IMR-90 (cell line): ENCODE results near the gene ZYX. TPM values are rescaled to one million over a fixed set of nuclear protein-coding genes. Genes with fewer than 3 reads are reported as not detected.

Source experiments
- ATAC-seq: fragments of 200-7000 bp; cut with Tn5 transposase; 2 replicates; pipeline ENCODE4 v1.9.1; 2020; ENCODE audit warnings: low read depth, mild to moderate bottlenecking, moderate library complexity
- BruUV-seq: library from RNA; stranded (reverse); fragments of 400-500 nt; replicated peaks from 2 replicates; lab custom pipeline; 2021; lab: Mats Ljungman, UMichigan
- CTCF ChIA-PET: fragments of 300-600 bp; formaldehyde crosslinking; extraction: SDS; loops from one replicate; lab custom pipeline; 2021; ENCODE audit warnings: antibody characterized with exemption; lab: Yijun Ruan, JAX
- POLR2A ChIA-PET: fragments of 300-600 bp; sonication (Branson Sonifier 250); formaldehyde crosslinking; loops from one replicate; lab custom pipeline; 2022; ENCODE audit warnings: antibody characterized with exemption; ENCODE audit not compliant: unreplicated experiment; lab: Charles Lee
- DNase-seq: peaks from one replicate; pipeline ENCODE4 v3.0.0; 2013
- H2AFZ ChIP-seq: replicated peaks from 2 replicates; pipeline ENCODE3; 2013; ENCODE audit warnings: low read length, mild to moderate bottlenecking; ENCODE audit not compliant: poor library complexity
- H2AK5ac ChIP-seq: 2 replicates; pipeline ENCODE4 v1.6.1; 2013; ENCODE audit warnings: low read depth, low read length, inconsistent platforms
- H2AK9ac ChIP-seq: replicated peaks from 2 replicates; pipeline ENCODE3; 2013; ENCODE audit warnings: mild to moderate bottlenecking, low read depth, low read length, moderate library complexity; ENCODE audit not compliant: poor library complexity
- H2BK120ac ChIP-seq: 2 replicates; pipeline ENCODE4 v1.6.1; 2013; ENCODE audit warnings: low read depth, low read length, inconsistent platforms
- H2BK15ac ChIP-seq: 3 replicates; pipeline ENCODE4 v1.6.1; 2013; ENCODE audit warnings: low read depth, low read length, inconsistent platforms
- H2BK20ac ChIP-seq: 2 replicates; pipeline ENCODE4 v1.6.1; 2013; ENCODE audit warnings: low read depth, mild to moderate bottlenecking, inconsistent platforms, low read length, moderate library complexity
- H2BK5ac ChIP-seq: 2 replicates; pipeline ENCODE4 v1.6.1; 2013; ENCODE audit warnings: mild to moderate bottlenecking, low read depth, low read length, inconsistent platforms; ENCODE audit not compliant: poor library complexity, severe bottlenecking
- H3K14ac ChIP-seq: replicated peaks from 2 replicates; pipeline ENCODE4 v1.6.1; 2013; ENCODE audit warnings: low read depth, low read length, inconsistent platforms
- H3K18ac ChIP-seq: 2 replicates; pipeline ENCODE4 v1.6.1; 2013; ENCODE audit warnings: low read depth, low read length, control low read depth
- H3K23ac ChIP-seq: 2 replicates; pipeline ENCODE4 v1.6.1; 2013; ENCODE audit warnings: low read depth, low read length, inconsistent platforms
- H3K27ac ChIP-seq: 2 replicates; pipeline ENCODE4 v1.5.1; 2013; ENCODE audit warnings: mild to moderate bottlenecking, control low read depth, low read length; ENCODE audit not compliant: insufficient read depth
- H3K27me3 ChIP-seq: 2 replicates; pipeline ENCODE4 v1.6.1; 2013; ENCODE audit warnings: low read length; ENCODE audit not compliant: control insufficient read depth, insufficient read depth
- H3K36me3 ChIP-seq: 2 replicates; pipeline ENCODE4 v1.6.1; 2013; ENCODE audit warnings: low read length, mixed read lengths; ENCODE audit not compliant: control insufficient read depth, insufficient read depth
- H3K4ac ChIP-seq: 2 replicates; pipeline ENCODE4 v1.6.1; 2013; ENCODE audit warnings: low read depth, low read length, inconsistent platforms
- H3K4me1 ChIP-seq: 2 replicates; pipeline ENCODE4 v1.6.1; 2013; ENCODE audit warnings: low read length, mixed read lengths; ENCODE audit not compliant: control insufficient read depth, insufficient read depth
- H3K4me2 ChIP-seq: 2 replicates; pipeline ENCODE4 v1.6.1; 2013; ENCODE audit warnings: low read depth, mild to moderate bottlenecking, control low read depth, low read length, moderate library complexity
- H3K4me3 ChIP-seq: 2 replicates; pipeline ENCODE4 v1.5.1; 2013; ENCODE audit warnings: low read depth, mild to moderate bottlenecking, control low read depth, low read length, moderate library complexity; ENCODE audit not compliant: insufficient read depth
- H3K56ac ChIP-seq: 2 replicates; pipeline ENCODE4 v1.6.1; 2013; ENCODE audit warnings: low read length, inconsistent platforms; ENCODE audit not compliant: insufficient read depth; ENCODE audit errors: extremely low read depth
- H3K79me1 ChIP-seq, 2 experiments: 2 replicates each; pipeline ENCODE4 v1.6.1; 2013; ENCODE audit warnings: low read length in 2 of 2, inconsistent platforms in 1 of 2, low read depth in 1 of 2
- H3K9ac ChIP-seq: 2 replicates; pipeline ENCODE4 v1.6.1; 2013; ENCODE audit warnings: low read depth, low read length, control low read depth
- H3K9me1 ChIP-seq: 2 replicates; pipeline ENCODE4 v1.6.1; 2013; ENCODE audit warnings: low read length, inconsistent platforms; ENCODE audit not compliant: insufficient read depth
- H3K9me3 ChIP-seq: 2 replicates; pipeline ENCODE4 v1.6.1; 2013; ENCODE audit warnings: low read length; ENCODE audit not compliant: control insufficient read depth, insufficient read depth
- H4K20me1 ChIP-seq: 2 replicates; pipeline ENCODE4 v1.6.1; 2013; ENCODE audit warnings: low read length, inconsistent platforms; ENCODE audit not compliant: insufficient read depth
- H4K5ac ChIP-seq: 2 replicates; pipeline ENCODE4 v1.6.1; 2013; ENCODE audit warnings: mild to moderate bottlenecking, low read depth, low read length, control low read depth
- H4K8ac ChIP-seq, 2 experiments: 2 replicates each; pipeline ENCODE4 v1.6.1; 2013; ENCODE audit warnings: low read depth in 2 of 2, low read length in 2 of 2, control low read depth in 1 of 2, inconsistent platforms in 1 of 2
- H4K91ac ChIP-seq: 2 replicates; pipeline ENCODE4 v1.6.1; 2013; ENCODE audit warnings: low read depth, low read length, inconsistent platforms; ENCODE audit not compliant: insufficient read depth
- BHLHE40 ChIP-seq: fragments of 150-350 bp; IDR thresholded peaks from 2 replicates; pipeline ENCODE4 v1.6.1; 2016; ENCODE audit warnings: mild to moderate bottlenecking, low read depth, low read length
- CEBPB ChIP-seq: IDR thresholded peaks from 2 replicates; pipeline ENCODE4 v1.6.1; 2012; ENCODE audit warnings: low read depth, low read length, improper control_type of control experiment
- ELK1 ChIP-seq: fragments of 150-350 bp; IDR thresholded peaks from 2 replicates; pipeline ENCODE4 v1.6.1; 2016; ENCODE audit warnings: low read depth, mild to moderate bottlenecking, low read length, moderate library complexity, borderline replicate concordance
- MAFK ChIP-seq: IDR thresholded peaks from 2 replicates; pipeline ENCODE4 v1.6.1; 2012; ENCODE audit warnings: low read depth, low read length, improper control_type of control experiment
- MXI1 ChIP-seq: IDR thresholded peaks from 2 replicates; pipeline ENCODE4 v1.6.1; 2012; ENCODE audit warnings: low read depth, mild to moderate bottlenecking, low read length, moderate library complexity, borderline replicate concordance
- NFE2L2 ChIP-seq: fragments of 150-350 bp; IDR thresholded peaks from 2 replicates; pipeline ENCODE4 v1.6.1; 2016; ENCODE audit warnings: low read depth, mild to moderate bottlenecking, low read length
- RAD21 ChIP-seq: IDR thresholded peaks from 2 replicates; pipeline ENCODE4 v1.6.1; 2012; ENCODE audit warnings: low read length, improper control_type of control experiment
- RCOR1 ChIP-seq: IDR thresholded peaks from 2 replicates; pipeline ENCODE4 v1.6.1; 2012; ENCODE audit warnings: mild to moderate bottlenecking, low read length, improper control_type of control experiment; ENCODE audit not compliant: insufficient replicate concordance
- RFX5 ChIP-seq: IDR thresholded peaks from 2 replicates; pipeline ENCODE4 v1.8.0; 2012; ENCODE audit warnings: low read depth, mild to moderate bottlenecking, low read length, moderate library complexity
- SMC3 ChIP-seq: fragments of 150-350 bp; IDR thresholded peaks from 2 replicates; pipeline ENCODE4 v1.6.1; 2016; ENCODE audit warnings: low read depth, mild to moderate bottlenecking, antibody characterized with exemption, low read length, moderate library complexity
- WGBS, 2 experiments: methylation state at CpG; one replicate each; pipeline versions ENCODE4 v1.1.5 to v1.1.7; 2013; ENCODE audit warnings: missing lambda C conversion rate in 2 of 2; ENCODE audit not compliant: insufficient read length in 1 of 2; ENCODE audit errors: extremely low coverage in 2 of 2; 5-methylcytosine and 5-hydroxymethylcytosine counted together
- dilution Hi-C: fragments of 300-500 bp; cut with HindIII; formaldehyde crosslinking; loops from one replicate; pipeline ENCODE4 v1.14.3; 2018; ENCODE audit warnings: low sequenced_read_pairs; ENCODE audit not compliant: unreplicated experiment
- in situ Hi-C: fragments of 300-500 bp; cut with MboI; formaldehyde crosslinking; loops from 3 replicates; pipeline ENCODE4 v1.14.3; 2019; ENCODE audit warnings: low sequenced_read_pairs, inconsistent platforms, mixed read lengths
- intact Hi-C: fragments of 100-400 bp; cut with micrococcal nuclease; formaldehyde crosslinking; loops from 2 replicates; pipeline ENCODE4 v1.10.0; 2022
- polyA plus RNA-seq, 3 experiments: library from polyadenylated mRNA; depleted of rRNA; stranded (reverse); fragments of >200 nt; gene quantifications; 2 replicates each; pipeline ENCODE4 v1.2.3, GENCODE V29; 2012; ENCODE audit warnings: low replicate concordance in 1 of 3
- total RNA-seq: library from RNA; depleted of rRNA; stranded (reverse); fragments of >200 nt; gene quantifications from 2 replicates; pipeline ENCODE4 v1.2.3, GENCODE V29; 2012

Gene ZYX
- total and polyA plus RNA-seq, 2 of the 4 experiments (the other 2 are of a cell fraction), result 22.6 to 334 TPM

GRCh38 chr7:143360788-143361551 is 20.2 kb upstream of the ZYX start (continued):
- TF ChIP-seq MAFK, result no peak

GRCh38 chr7:143361552-143362130 is 19.5 kb upstream of the ZYX start:
- no peak overlapping the region for H2BK120ac ChIP-seq
- H3K23ac ChIP-seq, result no peak overlapping the region
- no peak overlapping the region for H2AK9ac ChIP-seq
- H2BK20ac ChIP-seq, result no peak overlapping the region
- H3K36me3 ChIP-seq, result peaks cover 2% of the 10 kb centered on the region; the same call in 1 of the 2 replicates
- no peaks in the 10 kb centered on the region for H3K9me3 ChIP-seq
- H3K14ac ChIP-seq, result no peak overlapping the region
- H4K91ac ChIP-seq, result no peak overlapping the region
- ChIA-PET POLR2A (no interaction called here), CTCF (no interaction called here)
- H2AFZ ChIP-seq, result no peak overlapping the region
- no peaks in the 10 kb centered on the region for H3K4me1 ChIP-seq
- no peaks in the 10 kb centered on the region for H3K79me1 ChIP-seq
- H4K8ac ChIP-seq, result no peak overlapping the region
- peak overlapping the region; percentile 90; the same call in 1 of the 2 replicates for H3K4me2 ChIP-seq
- intact Hi-C loops, result no loop called here
- peak; percentile 10 for ATAC-seq
- H3K9ac ChIP-seq, result no peak overlapping the region
- TF ChIP-seq NFE2L2 (no peak), RFX5 (no peak), BHLHE40 (no peak), MAFK (no peak), RCOR1 (no peak), CEBPB (no peak), MXI1 (no peak), RAD21 (no peak), ELK1 (no peak), SMC3 (no peak)
- peak overlapping the region; percentile 84 for H3K4me3 ChIP-seq
- no peaks in the 10 kb centered on the region for H4K20me1 ChIP-seq
- no peak overlapping the region for H4K5ac ChIP-seq
- no peak overlapping the region for H2BK15ac ChIP-seq
- no peak overlapping the region for H3K56ac ChIP-seq
- H3K27me3 ChIP-seq, result peaks cover 38% of the 10 kb centered on the region
- no peak overlapping the region for H3K18ac ChIP-seq
- WGBS, 2 experiments, result no CpG with 5 or more reads among the region's 46 CpGs
- H2BK5ac ChIP-seq, result no peak overlapping the region
- no peak overlapping the region for H2AK5ac ChIP-seq
- BruUV-seq, result no TSS peak
- no peak overlapping the region for H3K27ac ChIP-seq
- in situ Hi-C loops, result no loop called here
- dilution Hi-C loops, result no loop called here
- no peak overlapping the region for H3K4ac ChIP-seq
- no peaks in the 10 kb centered on the region for H3K9me1 ChIP-seq
- DNase-seq, result no peak
